H9 (cell line): ENCODE data around the gene CERS6. TPM values are rescaled to one million over a fixed set of nuclear protein-coding genes. Genes with fewer than 3 reads are reported as not detected.

Experiments used
- DNase-seq: peaks from one replicate; pipeline ENCODE4 v3.0.0-alpha.2; 2017
- H2AFZ ChIP-seq: one replicate; pipeline ENCODE4 v1.6.1; 2013; ENCODE audit warnings: mild to moderate bottlenecking, low read length, control low read depth, moderate library complexity
- H2AK5ac ChIP-seq: 2 replicates; pipeline ENCODE4 v1.6.1; 2013; ENCODE audit warnings: low read length, control low read depth, mixed read lengths; ENCODE audit not compliant: insufficient read length
- H2BK120ac ChIP-seq: one replicate; pipeline ENCODE4 v1.6.1; 2013; ENCODE audit warnings: low read depth, mild to moderate bottlenecking, low read length, control low read depth, inconsistent platforms; ENCODE audit not compliant: poor library complexity, severe bottlenecking
- H2BK12ac ChIP-seq: 2 replicates; pipeline ENCODE4 v1.6.1; 2013; ENCODE audit warnings: low read length, control low read depth, mixed read lengths, low read depth; ENCODE audit not compliant: insufficient read length
- H2BK15ac ChIP-seq: 2 replicates; pipeline ENCODE4 v1.6.1; 2013; ENCODE audit warnings: low read depth, low read length, control low read depth
- H2BK20ac ChIP-seq: one replicate; pipeline ENCODE4 v1.6.1; 2013; ENCODE audit warnings: low read depth, mild to moderate bottlenecking, low read length, control low read depth, inconsistent platforms; ENCODE audit not compliant: poor library complexity, severe bottlenecking
- H2BK5ac ChIP-seq: 2 replicates; pipeline ENCODE4 v1.6.1; 2013; ENCODE audit warnings: low read length, control low read depth, mixed read lengths; ENCODE audit not compliant: insufficient read length
- H3K14ac ChIP-seq: 2 replicates; pipeline ENCODE4 v1.6.1; 2013; ENCODE audit warnings: low read length, control low read depth; ENCODE audit not compliant: insufficient read depth
- H3K18ac ChIP-seq: 2 replicates; pipeline ENCODE4 v1.6.1; 2013; ENCODE audit warnings: low read depth, mild to moderate bottlenecking, mixed read lengths, low read length, control low read depth; ENCODE audit not compliant: insufficient read length
- H3K23ac ChIP-seq: 2 replicates; pipeline ENCODE4 v1.6.1; 2013; ENCODE audit warnings: low read length, control low read depth, mixed read lengths, low read depth; ENCODE audit not compliant: insufficient read length
- H3K23me2 ChIP-seq: 2 replicates; pipeline ENCODE4 v1.6.1; 2013; ENCODE audit warnings: low read depth, mild to moderate bottlenecking, mixed read lengths, low read length, control low read depth; ENCODE audit not compliant: insufficient read length, poor library complexity, severe bottlenecking
- H3K27ac ChIP-seq: 2 replicates; pipeline ENCODE4 v1.5.1; 2013; ENCODE audit warnings: low read length, control low read depth, mixed read lengths, low read depth; ENCODE audit not compliant: insufficient read length
- H3K27me3 ChIP-seq: 2 replicates; pipeline ENCODE4 v1.6.1; 2013; ENCODE audit warnings: low read length, control low read depth, inconsistent platforms; ENCODE audit not compliant: insufficient read depth
- H3K4ac ChIP-seq: 2 replicates; pipeline ENCODE4 v1.6.1; 2013; ENCODE audit warnings: low read depth, mild to moderate bottlenecking, control low read depth, inconsistent platforms, low read length, moderate library complexity
- H3K4me1 ChIP-seq: 2 replicates; pipeline ENCODE4 v1.6.1; 2013; ENCODE audit warnings: low read length, control low read depth, inconsistent platforms; ENCODE audit not compliant: insufficient read depth
- H3K4me2 ChIP-seq: 2 replicates; pipeline ENCODE4 v1.6.1; 2013; ENCODE audit warnings: low read length, control low read depth, mixed read lengths; ENCODE audit not compliant: insufficient read length, insufficient read depth
- H3K56ac ChIP-seq: 2 replicates; pipeline ENCODE4 v1.6.1; 2013; ENCODE audit warnings: low read depth, mild to moderate bottlenecking, mixed read lengths, low read length, control low read depth; ENCODE audit not compliant: insufficient read length
- H3K79me1 ChIP-seq: 2 replicates; pipeline ENCODE4 v1.6.1; 2013; ENCODE audit warnings: low read depth, mild to moderate bottlenecking, moderate library complexity, low read length, control low read depth, inconsistent platforms; ENCODE audit not compliant: insufficient read depth, poor library complexity, severe bottlenecking
- H3K79me2 ChIP-seq: 2 replicates; pipeline ENCODE4 v1.6.1; 2013; ENCODE audit warnings: low read length, control low read depth, inconsistent platforms; ENCODE audit not compliant: insufficient read depth
- H3K9ac ChIP-seq: 2 replicates; pipeline ENCODE4 v1.6.1; 2013; ENCODE audit warnings: low read length, control low read depth, mixed read lengths; ENCODE audit not compliant: insufficient read length; ENCODE audit errors: extremely low read depth
- H3K9me3 ChIP-seq: one replicate; pipeline ENCODE4 v1.6.1; 2013; ENCODE audit warnings: low read depth, low read length, inconsistent platforms; ENCODE audit not compliant: control insufficient read depth
- H3T11ph ChIP-seq: one replicate; pipeline ENCODE4 v1.6.1; 2013; ENCODE audit warnings: mild to moderate bottlenecking, low read length, control low read depth, inconsistent platforms
- H4K20me1 ChIP-seq: one replicate; pipeline ENCODE4 v1.6.1; 2013; ENCODE audit not compliant: control insufficient read depth, insufficient read length, insufficient read depth
- H4K5ac ChIP-seq: 2 replicates; pipeline ENCODE4 v1.6.1; 2013; ENCODE audit warnings: low read depth, mild to moderate bottlenecking, mixed read lengths, low read length, control low read depth; ENCODE audit not compliant: insufficient read length
- H4K8ac ChIP-seq: replicated peaks from 2 replicates; pipeline ENCODE4 v1.6.1; 2013; ENCODE audit warnings: low read length, control low read depth, mixed read lengths, low read depth; ENCODE audit not compliant: insufficient read length
- H4K91ac ChIP-seq: 2 replicates; pipeline ENCODE4 v1.6.1; 2013; ENCODE audit warnings: low read depth, mild to moderate bottlenecking, moderate library complexity, mixed read lengths, low read length, control low read depth; ENCODE audit not compliant: insufficient read length
- H3K27ac Mint-ChIP-seq, 3 experiments: 2 replicates in 2 of 3; 3 replicates in 1 of 3; pipeline ENCODE4 v1.8.0; 2020 to 2021; ENCODE audit warnings: mixed read lengths in 3 of 3, mild to moderate bottlenecking in 1 of 3, moderate library complexity in 1 of 3
- H3K27me3 Mint-ChIP-seq: 2 replicates; pipeline ENCODE4 v1.8.0; 2021; ENCODE audit warnings: low read depth, mild to moderate bottlenecking, moderate library complexity, mixed read lengths
- H3K36me3 Mint-ChIP-seq, 3 experiments: 2 replicates in 2 of 3; 3 replicates in 1 of 3; pipeline ENCODE4 v1.8.0; 2020 to 2021; ENCODE audit warnings: low read depth in 3 of 3, mixed read lengths in 3 of 3; ENCODE audit not compliant: insufficient read depth in 1 of 3
- H3K4me1 Mint-ChIP-seq, 2 experiments: 2 replicates each; pipeline ENCODE4 v1.8.0; 2020; ENCODE audit warnings: mixed read lengths in 2 of 2
- H3K4me3 Mint-ChIP-seq, 2 experiments: 2 replicates in 1 of 2; 3 replicates in 1 of 2; pipeline ENCODE4 v1.8.0; 2020 to 2021; ENCODE audit warnings: mild to moderate bottlenecking in 2 of 2, mixed read lengths in 2 of 2, moderate library complexity in 1 of 2
- H3K9me3 Mint-ChIP-seq, 2 experiments: 2 replicates in 1 of 2; 3 replicates in 1 of 2; pipeline ENCODE4 v1.8.0; 2020; ENCODE audit warnings: mild to moderate bottlenecking in 2 of 2, mixed read lengths in 2 of 2, moderate library complexity in 1 of 2
- CTCF ChIP-seq: fragments of 200-600 bp; sonication (generic); conservative IDR thresholded peaks from 3 replicates; pipeline ENCODE4 v1.8.0; 2021; ENCODE audit warnings: antibody characterized with exemption, mild to moderate bottlenecking
- WGBS: extraction: QIAGEN DNeasy Blood & Tissue Kit; methylation state at CpG from one replicate; pipeline ENCODE4 v1.1.7; 2013; ENCODE audit warnings: missing lambda C conversion rate, low lambda C conversion rate, mixed read lengths; ENCODE audit not compliant: insufficient read length; ENCODE audit errors: extremely low coverage; 5-methylcytosine and 5-hydroxymethylcytosine counted together
- total RNA-seq: library from RNA; stranded (reverse); gene quantifications from 2 replicates; pipeline ENCODE4 v1.2.1, GENCODE V29; 2021

Gene CERS6
- total RNA-seq, 1 experiment from 2014 or later = 17.7 TPM

GRCh38 chr2:168620554-168620953, 164.5 kb downstream of the CERS6 start:
- Histone ChIP-seq H2BK5ac (no peak overlapping the region), H3K23me2 (no peaks in the 10 kb centered on the region), H3K4me2 (no peak overlapping the region), H3K27me3 (no peaks in the 10 kb centered on the region), H2BK120ac (no peak overlapping the region), H3K4me1 (no peaks in the 10 kb centered on the region), H4K91ac (no peak overlapping the region), H3K18ac (no peak overlapping the region), H4K20me1 (no peaks in the 10 kb centered on the region), H3K9ac (no peak overlapping the region), H3K79me1 (no peaks in the 10 kb centered on the region), H2BK20ac (no peak overlapping the region), H3K9me3 (no peaks in the 10 kb centered on the region), H2AK5ac (no peak overlapping the region), H3T11ph (no peak overlapping the region), H3K4ac (no peak overlapping the region), H2AFZ (no peak overlapping the region), H3K23ac (no peak overlapping the region), H3K27ac (no peak overlapping the region), H3K14ac (no peak overlapping the region), H2BK15ac (no peak overlapping the region), H4K5ac (no peak overlapping the region), H3K79me2 (no peaks in the 10 kb centered on the region; the same call in 1 of the 2 replicates), H3K56ac (no peak overlapping the region), H2BK12ac (no peak overlapping the region), H4K8ac (no peak overlapping the region)
- no peaks in the 10 kb centered on the region for H3K27me3 Mint-ChIP-seq
- H3K36me3 Mint-ChIP-seq = peaks cover under 1 to 28% (median 4%) of the 10 kb centered on the region in 3 experiments; a peak in 3 of 7 replicates
- H3K9me3 Mint-ChIP-seq = peaks cover 8 to 12% of the 10 kb centered on the region in 2 experiments; a peak in 4 of 5 replicates
- DNase-seq = no peak
- no peak overlapping the region for H3K4me3 Mint-ChIP-seq
- TF ChIP-seq CTCF = no peak
- H3K27ac Mint-ChIP-seq = no peak overlapping the region
- WGBS = no CpG with 5 or more reads among the region's 2 CpGs
- peaks cover 15 to 18% of the 10 kb centered on the region in 2 experiments for H3K4me1 Mint-ChIP-seq
